HG03439 (cell line): Measurements from ENCODE around the gene BTG2.
A peak's percentile ranks its signal among the peaks of the same experiment; 100 is the strongest.
"Not testable (repeated sequence)": the region's sequence is repeated elsewhere in the genome, so short reads cannot be mapped to it uniquely, and the experiment has no call there.

ENCODE experiments used
- ATAC-seq: cut with Tn5 transposase; IDR thresholded peaks from one replicate; pipeline ENCODE4 v1.9.1; 2021; ENCODE audit warnings: mild to moderate bottlenecking, moderate library complexity; ENCODE audit not compliant: unreplicated experiment

The BTG2 gene

DNA sequence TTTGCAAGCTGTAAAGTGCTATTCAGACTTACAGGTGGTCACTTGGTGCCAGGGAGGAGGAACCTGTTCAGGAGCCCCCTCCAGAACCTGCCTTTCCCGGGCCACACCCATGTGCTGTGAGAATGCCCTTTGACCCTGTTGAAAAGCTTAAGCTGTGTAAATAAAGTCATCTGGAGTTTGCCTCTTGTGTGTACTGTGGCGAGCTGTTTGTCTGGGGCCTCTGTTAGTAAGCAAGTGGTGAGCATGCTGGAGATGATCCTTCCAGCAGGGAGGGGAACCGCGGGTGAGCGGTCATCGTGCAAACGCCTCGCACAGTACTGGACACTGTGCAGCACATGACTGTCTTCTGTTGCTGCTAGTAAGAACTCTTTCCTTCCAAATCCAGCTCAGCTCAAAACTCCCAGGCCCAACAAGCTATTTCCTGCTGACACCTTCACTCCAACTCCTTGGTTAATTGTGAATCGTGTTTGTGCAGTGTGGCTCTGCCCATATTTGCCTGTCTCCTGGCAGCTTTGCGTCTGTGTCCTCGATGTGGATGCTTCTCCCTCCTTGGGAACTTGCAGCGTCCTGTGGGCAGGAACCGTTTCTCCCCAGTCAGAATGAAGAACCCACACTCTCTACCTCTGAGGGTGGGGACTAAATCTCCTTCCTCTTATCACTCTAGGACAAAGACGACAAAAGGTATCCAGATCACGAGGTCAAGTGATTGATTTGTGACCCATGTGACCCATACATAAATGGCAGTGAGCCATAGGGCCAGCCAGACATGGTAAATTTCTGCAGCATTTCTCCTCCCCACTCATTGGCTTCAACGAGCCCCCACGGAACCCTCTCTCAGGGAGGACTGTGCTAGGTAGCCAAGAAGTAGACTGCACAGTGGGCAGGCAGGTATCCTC lies 13.9 kb upstream of the BTG2 start:
- ATAC-seq, result no peak

DNA sequence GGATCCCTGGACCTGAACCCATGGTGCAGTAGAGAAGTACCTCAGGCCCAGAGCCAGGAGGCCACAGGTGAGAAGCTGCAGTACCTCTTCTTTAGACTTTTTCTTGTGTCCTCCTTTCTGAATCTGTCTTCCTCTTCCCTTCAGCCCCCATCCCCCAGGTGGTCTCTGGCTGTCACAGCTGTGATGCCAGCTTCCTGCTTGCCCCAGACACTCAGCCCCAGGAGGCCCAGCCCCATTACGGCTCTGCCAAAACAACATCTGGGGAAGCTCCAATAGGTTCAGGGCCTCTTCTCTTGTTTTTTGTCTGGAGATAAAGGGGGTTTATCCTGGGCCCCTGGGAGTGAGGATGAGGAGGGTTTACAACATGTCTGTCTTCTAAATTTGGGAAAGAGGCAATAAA lies 9.5 kb upstream of the BTG2 start:
- ATAC-seq, result no peak

DNA sequence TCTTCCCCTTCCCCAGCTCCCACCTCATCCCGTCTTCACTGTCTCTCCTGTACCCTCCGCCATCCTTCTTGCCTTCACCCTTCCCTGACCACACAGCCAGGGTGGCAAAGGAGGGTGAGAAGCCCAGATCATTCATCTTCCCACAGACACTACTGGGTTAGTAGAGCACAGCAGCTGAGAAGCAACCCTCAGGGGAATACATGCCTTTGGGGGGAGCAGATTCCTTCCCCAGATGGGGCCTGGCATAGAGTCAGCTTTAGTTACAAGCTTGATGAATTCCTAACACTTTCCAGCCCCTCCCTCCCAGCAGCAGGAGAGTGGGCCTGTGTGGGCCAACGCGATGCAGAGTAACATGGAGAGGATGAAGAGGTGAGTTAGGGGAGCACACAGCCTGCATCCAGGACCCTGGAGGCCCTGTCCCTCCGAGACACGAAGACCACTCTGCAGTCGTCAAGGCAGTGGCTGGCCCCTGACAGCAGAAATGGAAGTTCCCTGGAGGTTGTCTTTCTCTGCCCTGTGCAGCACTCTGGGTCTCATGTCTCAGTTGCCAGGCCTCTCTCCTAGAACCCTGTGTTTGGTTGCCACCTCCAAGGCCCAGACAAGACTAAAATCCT lies 8.8 kb upstream of the BTG2 start:
- no peak for ATAC-seq

DNA sequence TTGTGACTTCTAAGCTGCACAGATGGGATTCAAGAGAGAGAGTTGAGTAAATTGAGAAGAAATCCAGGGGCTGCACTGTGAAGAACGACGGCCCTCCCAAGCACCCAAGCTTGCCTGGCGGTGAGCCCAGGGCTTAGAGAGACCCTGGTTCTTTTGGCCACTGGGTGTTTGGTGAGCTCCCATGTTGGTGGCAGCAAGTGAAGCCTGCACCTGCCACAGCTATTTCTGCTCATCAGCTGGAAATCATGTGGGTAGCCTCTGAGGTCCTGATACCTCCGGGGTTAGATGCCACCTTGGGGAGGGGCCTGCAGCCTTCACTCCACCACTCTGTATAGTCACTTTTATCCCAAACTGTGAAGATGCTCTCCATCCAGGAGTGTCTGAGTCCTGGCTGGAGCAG lies 6.2 kb upstream of the BTG2 start:
- ATAC-seq, result peak; percentile 60

DNA sequence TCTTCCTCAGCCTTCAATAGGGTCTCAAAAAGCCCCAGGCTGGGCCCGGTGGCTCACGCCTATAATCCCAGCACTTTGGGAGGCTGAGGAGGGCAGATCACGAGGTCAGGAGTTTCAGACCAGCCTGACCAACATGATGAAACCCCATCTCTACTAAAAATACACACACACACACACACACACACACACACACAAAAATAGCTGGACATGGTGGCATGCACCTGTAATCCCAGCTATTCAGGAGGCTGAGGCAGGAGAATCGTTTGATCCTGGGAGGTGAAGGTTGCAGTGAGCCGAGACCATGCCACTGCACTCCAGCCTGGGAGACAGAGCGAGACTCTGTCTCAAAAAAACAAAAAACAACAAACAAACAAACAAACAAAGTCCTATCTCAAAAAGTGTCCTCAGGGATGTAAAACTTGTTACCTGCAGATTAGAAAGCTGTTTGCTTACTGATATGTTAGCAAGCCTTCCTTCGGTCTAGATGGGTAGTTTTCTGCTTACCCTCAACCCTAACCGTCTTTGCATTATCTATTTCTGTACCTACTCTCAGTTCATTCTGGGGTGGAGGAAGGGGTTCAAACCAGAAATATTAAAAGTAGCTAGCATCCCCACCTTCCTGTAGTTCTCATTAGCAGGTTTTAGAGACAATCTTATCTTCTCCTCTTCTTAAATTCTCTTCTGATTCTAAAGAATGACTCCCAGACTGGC lies 5.4 kb upstream of the BTG2 start:
- not testable (repeated sequence) for ATAC-seq

DNA sequence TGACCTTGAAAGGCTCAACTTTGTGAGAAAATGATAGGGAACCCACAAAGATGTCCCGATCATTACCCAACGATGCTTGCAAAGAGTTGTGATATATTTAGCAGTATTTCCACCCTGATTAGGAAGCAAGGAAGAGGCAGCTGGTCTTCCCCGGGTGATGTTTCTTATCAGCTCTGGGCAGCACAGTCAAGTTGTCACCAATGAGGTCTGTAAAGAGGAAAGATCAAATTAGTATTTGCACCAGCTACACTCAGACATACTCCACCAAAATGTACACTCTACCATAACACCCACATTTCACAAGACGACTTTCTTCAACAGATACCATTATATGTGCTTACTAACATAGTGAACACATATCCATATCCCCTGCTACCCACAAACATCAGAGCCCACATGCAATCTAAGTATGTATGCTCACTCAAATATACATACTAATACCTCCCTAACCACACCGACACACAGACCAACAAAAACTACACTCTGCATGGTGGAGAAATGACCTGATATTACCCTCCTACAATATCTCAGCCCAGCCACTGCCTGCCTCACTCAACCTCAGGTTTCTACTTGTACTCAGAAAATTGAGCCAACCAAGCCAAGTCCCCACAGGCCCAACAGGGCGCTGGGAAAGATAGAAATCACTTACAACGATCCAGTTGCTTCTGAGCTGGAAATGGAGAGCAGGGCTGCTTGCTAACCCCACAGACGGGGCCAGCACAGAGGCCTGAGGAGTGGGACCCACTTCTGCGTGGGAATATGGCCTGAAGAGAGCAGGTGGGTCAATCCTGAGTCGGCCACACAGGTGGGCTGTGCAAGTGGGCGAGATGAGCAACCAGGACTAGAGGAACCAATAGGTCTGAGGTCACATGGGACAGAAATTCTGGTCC lies 4.6 kb upstream of the BTG2 start:
- no peak for ATAC-seq

DNA sequence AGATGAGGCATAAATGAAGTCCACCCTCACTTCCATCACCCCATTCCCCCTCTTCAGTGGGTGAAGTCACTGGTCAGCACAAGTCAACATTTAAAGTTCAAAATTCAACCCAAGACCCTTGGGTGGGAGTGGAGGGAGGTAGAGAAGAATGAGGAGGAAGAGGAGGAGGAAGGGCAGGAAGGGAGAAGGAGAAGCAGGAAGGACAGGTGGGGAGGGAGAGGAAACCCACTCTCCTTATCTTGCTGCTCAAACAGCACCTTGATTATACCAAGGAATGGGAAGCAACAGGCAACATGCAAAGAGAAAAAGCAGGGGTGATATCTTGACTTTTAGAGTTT lies 4.0 kb upstream of the BTG2 start:
- ATAC-seq, result no peak

DNA sequence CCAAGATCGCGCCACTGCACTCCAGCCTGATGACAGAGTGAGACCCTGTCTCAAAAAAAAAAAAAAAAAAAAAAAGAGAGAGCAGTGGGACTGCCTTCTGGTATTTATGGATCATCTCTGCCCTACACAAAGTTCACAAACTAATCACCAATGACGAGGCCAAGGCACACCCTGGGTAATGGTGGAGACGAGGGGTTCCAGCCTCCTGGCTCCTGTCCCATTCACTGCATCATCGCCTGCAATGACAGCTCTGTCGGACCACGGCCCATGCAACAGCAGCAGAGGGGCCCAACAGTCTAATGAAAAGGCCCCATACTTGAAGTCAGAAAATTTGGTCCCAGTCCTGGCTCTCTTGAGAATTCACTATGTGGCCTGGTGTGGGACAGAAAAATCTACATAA lies 2.9 kb upstream of the BTG2 start:
- no peak for ATAC-seq

DNA sequence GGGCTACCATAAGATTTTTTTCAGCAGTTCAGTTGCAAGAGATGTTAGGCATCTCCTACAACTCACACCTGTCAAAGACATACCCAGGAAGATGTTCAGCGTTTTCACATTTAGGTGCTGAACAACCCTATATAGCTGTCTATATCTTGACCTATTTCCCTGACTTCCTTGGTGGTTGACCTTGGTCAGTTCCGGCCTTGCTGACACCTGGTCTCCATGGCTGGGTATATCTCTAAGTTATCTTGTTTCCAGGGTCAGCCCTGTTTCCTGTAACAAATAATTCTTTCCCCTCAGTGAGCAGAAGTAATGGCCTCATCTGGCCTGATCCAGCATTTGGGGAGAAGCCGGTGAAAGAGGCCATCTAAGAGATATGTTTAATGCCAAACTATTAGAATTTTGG lies 2.4 kb upstream of the BTG2 start:
- ATAC-seq, result no peak

DNA sequence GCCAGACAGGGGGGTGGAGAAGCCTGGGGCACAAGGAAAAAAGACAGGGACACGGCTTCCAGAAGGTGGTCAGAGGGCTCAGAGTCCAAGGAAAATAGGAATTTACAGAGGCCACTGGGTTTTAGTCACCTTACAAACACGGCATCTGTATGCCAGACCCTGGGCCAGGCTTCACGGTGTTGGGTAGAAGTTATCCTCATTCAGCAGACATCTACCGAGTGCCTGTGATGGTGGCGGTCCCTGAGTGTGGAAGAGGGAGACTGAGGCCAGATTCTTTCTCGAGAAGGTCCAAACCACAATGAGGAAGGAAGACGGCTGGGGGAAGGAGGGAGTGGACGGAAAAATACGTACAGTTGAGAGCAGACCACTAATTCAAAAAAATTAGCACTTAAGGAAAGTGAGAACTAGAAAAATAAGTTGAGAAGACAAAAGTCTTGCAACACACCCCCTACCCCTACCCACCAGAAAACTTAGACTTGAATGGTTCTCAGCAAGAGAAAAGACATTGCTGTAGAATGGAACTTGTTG lies 864 bp upstream of the BTG2 start:
- ATAC-seq, result no peak

DNA sequence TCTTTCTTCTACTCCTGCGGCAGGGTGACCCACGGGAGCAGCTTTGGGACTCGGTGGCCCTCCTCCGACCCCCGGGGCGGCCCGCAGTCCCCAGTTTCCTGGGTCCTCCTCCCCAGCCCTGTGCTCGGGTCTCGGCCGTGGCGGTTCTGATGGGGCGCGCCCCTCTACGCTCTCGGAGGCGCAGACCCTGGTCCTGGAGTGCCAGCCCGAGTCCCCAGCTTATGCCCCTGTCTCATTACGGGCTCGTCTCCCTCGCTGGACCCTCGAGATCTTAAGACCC lies 430 bp downstream of the BTG2 start:
- ATAC-seq, result peak; percentile 0

DNA sequence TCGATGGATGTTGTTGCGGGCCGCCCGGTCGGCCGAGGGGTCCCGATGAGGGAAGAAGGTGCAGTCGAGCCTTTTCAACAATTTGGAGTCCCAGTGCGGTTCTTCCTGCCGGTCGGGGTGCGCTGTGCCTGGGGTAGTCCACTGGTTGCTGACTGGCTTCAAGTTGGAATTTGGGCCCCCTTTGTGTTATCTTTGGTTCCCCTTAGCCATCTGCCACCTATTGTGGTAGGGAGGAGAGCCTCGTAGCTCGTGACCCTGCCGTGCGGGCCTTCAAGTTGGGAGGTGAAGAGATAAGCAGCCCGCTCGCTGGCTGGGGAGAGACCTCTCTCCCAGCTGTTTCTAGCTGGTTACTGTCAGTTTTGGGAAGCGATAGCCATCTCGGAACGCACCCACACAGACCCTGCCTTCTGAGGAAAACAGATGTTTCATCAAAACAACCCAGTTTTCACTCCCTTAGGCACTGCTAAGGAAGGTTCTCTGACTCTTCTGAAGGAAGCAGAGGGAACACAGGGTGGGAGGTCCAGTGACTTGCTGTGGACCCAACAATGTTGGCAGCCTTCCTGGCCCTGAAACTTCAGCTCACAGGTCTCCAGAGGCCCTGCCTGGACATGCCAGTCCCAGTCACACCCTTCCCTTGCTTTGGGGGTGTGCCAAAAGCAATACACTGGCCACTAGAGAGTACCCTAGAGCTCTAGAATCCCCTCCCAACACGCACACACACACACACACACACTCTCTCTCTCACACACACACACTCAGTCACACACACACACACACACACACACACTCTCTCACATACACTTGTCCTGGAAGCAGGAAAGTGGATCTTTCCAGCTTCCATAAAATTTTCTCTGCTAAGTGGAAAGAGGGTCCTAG lies 1.0 kb downstream of the BTG2 start:
- no peak for ATAC-seq

DNA sequence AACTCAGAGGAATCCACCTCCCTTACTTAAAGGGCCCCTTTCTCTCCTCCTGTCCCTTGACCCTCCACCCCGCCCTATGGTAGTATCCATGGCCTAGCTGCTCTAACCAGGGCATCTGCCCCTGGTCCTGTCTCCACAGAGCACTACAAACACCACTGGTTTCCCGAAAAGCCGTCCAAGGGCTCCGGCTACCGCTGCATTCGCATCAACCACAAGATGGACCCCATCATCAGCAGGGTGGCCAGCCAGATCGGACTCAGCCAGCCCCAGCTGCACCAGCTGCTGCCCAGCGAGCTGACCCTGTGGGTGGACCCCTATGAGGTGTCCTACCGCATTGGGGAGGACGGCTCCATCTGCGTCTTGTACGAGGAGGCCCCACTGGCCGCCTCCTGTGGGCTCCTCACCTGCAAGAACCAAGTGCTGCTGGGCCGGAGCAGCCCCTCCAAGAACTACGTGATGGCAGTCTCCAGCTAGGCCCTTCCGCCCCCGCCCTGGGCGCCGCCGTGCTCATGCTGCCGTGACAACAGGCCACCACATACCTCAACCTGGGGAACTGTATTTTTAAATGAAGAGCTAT lies 1.7 kb downstream of the BTG2 start:
- no peak for ATAC-seq

DNA sequence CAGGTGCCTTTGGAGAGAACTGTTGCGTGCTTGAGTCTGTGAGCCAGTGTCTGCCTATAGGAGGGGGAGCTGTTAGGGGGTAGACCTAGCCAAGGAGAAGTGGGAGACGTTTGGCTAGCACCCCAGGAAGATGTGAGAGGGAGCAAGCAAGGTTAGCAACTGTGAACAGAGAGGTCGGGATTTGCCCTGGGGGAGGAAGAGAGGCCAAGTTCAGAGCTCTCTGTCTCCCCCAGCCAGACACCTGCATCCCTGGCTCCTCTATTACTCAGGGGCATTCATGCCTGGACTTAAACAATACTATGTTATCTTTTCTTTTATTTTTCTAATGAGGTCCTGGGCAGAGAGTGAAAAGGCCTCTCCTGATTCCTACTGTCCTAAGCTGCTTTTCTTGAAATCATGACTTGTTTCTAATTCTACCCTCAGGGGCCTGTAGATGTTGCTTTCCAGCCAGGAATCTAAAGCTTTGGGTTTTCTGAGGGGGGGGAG lies 2.4 kb downstream of the BTG2 start:
- no peak for ATAC-seq

DNA sequence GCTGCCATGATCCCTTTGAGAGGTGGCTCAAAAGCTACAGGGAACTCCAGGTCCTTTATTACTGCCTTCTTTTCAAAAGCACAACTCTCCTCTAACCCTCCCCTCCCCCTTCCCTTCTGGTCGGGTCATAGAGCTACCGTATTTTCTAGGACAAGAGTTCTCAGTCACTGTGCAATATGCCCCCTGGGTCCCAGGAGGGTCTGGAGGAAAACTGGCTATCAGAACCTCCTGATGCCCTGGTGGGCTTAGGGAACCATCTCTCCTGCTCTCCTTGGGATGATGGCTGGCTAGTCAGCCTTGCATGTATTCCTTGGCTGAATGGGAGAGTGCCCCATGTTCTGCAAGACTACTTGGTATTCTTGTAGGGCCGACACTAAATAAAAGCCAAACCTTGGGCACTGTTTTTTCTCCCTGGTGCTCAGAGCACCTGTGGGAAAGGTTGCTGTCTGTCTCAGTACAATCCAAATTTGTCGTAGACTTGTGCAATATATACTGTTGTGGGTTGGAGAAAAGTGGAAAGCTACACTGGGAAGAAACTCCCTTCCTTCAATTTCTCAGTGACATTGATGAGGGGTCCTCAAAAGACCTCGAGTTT lies 3.1 kb downstream of the BTG2 start:
- no peak for ATAC-seq

DNA sequence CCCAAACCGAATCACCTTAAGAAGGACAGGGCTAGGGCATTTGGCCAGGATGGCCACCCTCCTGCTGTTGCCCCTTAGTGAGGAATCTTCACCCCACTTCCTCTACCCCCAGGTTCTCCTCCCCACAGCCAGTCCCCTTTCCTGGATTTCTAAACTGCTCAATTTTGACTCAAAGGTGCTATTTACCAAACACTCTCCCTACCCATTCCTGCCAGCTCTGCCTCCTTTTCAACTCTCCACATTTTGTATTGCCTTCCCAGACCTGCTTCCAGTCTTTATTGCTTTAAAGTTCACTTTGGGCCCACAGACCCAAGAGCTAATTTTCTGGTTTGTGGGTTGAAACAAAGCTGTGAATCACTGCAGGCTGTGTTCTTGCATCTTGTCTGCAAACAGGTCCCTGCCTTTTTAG lies 3.6 kb downstream of the BTG2 start:
- ATAC-seq, result no peak

DNA sequence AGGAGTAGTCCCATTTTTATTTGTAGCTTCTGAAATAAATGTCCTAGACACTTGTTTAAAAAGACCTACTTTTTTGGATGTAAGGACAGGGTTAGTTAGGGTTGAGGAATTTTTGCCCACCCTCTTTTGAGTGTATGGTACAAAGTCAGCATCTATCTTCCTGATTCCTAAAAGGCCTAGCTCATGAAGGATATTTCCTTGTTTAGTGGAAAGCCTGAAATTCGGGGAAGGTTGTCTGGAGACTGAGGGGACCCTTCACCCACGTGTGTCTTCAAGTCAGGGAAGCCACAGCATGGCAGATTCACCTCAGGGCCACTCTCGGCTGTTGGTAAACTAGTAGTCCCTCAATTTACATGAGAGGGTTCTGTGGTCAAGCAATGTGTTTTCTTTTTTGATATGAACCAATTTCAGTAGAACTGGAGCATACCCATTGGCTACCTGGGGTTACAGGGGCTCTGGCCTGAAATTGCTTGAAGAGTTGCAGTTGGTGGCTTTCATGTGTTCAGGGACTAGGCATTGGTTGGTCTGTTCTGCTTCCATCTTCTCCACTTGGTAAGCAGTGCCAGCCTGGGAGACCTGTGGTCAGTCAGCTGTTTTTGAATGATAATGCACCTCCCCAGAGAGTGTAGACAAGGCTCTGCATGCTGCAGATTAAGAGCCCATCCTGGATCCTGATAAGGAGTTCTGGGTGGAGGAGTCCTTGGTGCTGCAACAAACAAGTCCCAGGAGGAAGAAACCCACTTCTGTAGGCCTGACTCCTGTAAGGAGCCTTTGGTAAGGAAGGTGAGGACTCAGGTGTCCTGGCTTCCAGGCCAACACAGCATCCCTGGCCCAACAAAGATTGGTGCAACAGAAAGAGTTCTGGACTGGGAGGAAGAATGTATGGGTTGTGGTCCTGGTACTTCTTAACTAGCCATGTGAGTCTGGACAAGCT lies 6.3 kb downstream of the BTG2 start:
- no peak for ATAC-seq
